Neural crest cell (in vitro differentiated cells): ENCODE results near the gene C1orf35. TPM values are rescaled to one million over a fixed set of nuclear protein-coding genes. Genes with fewer than 3 reads are reported as not detected.

Experiments
- DNase-seq: peaks from one replicate; pipeline ENCODE4 v3.0.0; 2021; ENCODE audit warnings: low read depth, mixed read lengths, low spot score
- H3K27ac Mint-ChIP-seq: one replicate; pipeline ENCODE4 v1.8.0; 2021; ENCODE audit warnings: mild to moderate bottlenecking, mixed read lengths; ENCODE audit not compliant: unreplicated experiment
- H3K27me3 Mint-ChIP-seq: 2 replicates; pipeline ENCODE4 v1.8.0; 2021; ENCODE audit warnings: low read depth, mild to moderate bottlenecking, mixed read lengths
- H3K36me3 Mint-ChIP-seq: 2 replicates; pipeline ENCODE4 v1.8.0; 2021; ENCODE audit warnings: low read depth, mild to moderate bottlenecking, mixed read lengths
- H3K4me1 Mint-ChIP-seq: 2 replicates; pipeline ENCODE4 v1.8.0; 2021; ENCODE audit warnings: mixed read lengths
- H3K4me3 Mint-ChIP-seq: one replicate; pipeline ENCODE4 v1.8.0; 2021; ENCODE audit warnings: mild to moderate bottlenecking, mixed read lengths
- H3K9me3 Mint-ChIP-seq: 2 replicates; pipeline ENCODE4 v1.8.0; 2021; ENCODE audit warnings: mixed read lengths
- total RNA-seq: library from RNA; stranded (reverse); gene quantifications from 2 replicates; pipeline ENCODE4 v1.2.1, GENCODE V29; 2021
- TF ChIP-seq, protein P1 (sequence below): fragments of 200-600 bp; sonication (generic); conservative IDR thresholded peaks from 2 replicates; pipeline ENCODE4 v1.5.0; 2021; ENCODE audit warnings: antibody characterized with exemption, mild to moderate bottlenecking

C1orf35 gene
- total RNA-seq, 1 donor from 2014 or later, result 29.7 TPM

DNA sequence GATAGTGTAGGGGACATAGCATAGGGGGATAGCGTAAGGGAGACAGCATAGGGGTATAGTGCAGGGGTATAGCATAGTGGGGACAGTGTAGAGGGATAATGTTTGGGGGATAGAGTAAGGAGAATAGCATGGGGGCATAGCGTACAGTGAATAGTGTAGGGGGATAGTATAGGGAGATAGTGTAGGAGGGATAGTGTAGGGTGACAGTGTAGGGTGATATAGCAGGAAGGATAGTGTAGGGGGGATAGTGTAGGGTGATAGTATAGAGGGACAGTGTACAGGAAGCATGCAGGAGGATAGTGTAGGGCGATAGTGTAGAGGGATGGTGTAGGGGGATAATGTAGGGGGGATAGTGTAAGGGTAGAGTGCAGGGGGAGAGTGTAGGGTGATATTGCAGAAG lies 32.3 kb downstream of the C1orf35 start:
- no peak for DNase-seq
- no peaks in the 10 kb centered on the region for H3K9me3 Mint-ChIP-seq
- H3K36me3 Mint-ChIP-seq, result no peaks in the 10 kb centered on the region
- no peaks in the 10 kb centered on the region for H3K4me1 Mint-ChIP-seq
- H3K27me3 Mint-ChIP-seq, result peaks cover 56% of the 10 kb centered on the region
- TF ChIP-seq, protein P1, sequence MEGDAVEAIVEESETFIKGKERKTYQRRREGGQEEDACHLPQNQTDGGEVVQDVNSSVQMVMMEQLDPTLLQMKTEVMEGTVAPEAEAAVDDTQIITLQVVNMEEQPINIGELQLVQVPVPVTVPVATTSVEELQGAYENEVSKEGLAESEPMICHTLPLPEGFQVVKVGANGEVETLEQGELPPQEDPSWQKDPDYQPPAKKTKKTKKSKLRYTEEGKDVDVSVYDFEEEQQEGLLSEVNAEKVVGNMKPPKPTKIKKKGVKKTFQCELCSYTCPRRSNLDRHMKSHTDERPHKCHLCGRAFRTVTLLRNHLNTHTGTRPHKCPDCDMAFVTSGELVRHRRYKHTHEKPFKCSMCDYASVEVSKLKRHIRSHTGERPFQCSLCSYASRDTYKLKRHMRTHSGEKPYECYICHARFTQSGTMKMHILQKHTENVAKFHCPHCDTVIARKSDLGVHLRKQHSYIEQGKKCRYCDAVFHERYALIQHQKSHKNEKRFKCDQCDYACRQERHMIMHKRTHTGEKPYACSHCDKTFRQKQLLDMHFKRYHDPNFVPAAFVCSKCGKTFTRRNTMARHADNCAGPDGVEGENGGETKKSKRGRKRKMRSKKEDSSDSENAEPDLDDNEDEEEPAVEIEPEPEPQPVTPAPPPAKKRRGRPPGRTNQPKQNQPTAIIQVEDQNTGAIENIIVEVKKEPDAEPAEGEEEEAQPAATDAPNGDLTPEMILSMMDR, result no peak
- H3K4me3 Mint-ChIP-seq, result no peak overlapping the region
- no peak overlapping the region for H3K27ac Mint-ChIP-seq

DNA sequence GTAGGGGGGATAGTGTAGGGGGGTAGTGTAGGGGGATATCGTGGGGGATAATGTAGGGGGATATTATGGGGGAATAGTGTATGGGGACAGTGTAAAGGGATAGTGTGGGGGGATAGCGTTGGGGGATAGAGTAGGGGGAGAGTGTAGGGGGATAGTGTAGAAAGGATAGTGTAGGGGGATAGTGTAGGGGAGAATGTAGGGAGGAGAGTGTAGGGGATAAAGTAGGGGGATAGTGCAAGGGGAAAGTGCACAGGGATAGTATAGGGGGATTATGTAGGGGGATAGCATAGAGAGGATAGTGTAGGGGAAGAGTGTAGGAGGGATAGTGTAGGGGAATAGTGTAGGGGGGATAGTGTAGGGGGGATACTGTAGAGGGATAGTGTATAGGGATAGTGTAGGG lies 33.0 kb downstream of the C1orf35 start:
- Mint-ChIP-seq H3K4me3 (no peak overlapping the region), H3K27ac (no peak overlapping the region), H3K9me3 (no peaks in the 10 kb centered on the region), H3K27me3 (peaks cover 61% of the 10 kb centered on the region), H3K36me3 (no peaks in the 10 kb centered on the region), H3K4me1 (no peaks in the 10 kb centered on the region)
- TF ChIP-seq, protein P1, result no peak
- no peak for DNase-seq

DNA sequence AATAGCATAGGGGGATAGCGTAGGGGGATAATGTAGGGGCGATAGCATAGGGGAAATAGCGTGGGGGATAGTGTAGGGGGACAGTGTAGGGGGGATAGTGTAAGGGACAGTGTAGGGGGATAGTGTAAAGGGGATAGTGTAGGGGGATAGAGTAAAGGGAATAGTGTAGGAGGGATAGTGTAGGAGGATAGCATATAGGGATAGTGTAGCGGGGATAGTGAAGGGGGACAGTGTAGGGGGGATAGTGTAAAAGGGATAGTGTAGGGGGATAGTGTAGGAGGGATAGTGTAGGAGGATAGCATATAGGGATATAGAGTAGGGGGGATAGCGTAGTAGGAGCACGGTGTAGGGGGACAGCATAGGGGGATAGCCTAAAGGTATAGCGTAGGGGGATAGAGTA lies 34.8 kb downstream of the C1orf35 start:
- H3K36me3 Mint-ChIP-seq, result no peaks in the 10 kb centered on the region
- peaks cover 61% of the 10 kb centered on the region for H3K27me3 Mint-ChIP-seq
- H3K27ac Mint-ChIP-seq, result no peak overlapping the region
- no peaks in the 10 kb centered on the region for H3K9me3 Mint-ChIP-seq
- H3K4me1 Mint-ChIP-seq, result no peaks in the 10 kb centered on the region
- no peak overlapping the region for H3K4me3 Mint-ChIP-seq
- TF ChIP-seq, protein P1, result no peak
- no peak for DNase-seq

DNA sequence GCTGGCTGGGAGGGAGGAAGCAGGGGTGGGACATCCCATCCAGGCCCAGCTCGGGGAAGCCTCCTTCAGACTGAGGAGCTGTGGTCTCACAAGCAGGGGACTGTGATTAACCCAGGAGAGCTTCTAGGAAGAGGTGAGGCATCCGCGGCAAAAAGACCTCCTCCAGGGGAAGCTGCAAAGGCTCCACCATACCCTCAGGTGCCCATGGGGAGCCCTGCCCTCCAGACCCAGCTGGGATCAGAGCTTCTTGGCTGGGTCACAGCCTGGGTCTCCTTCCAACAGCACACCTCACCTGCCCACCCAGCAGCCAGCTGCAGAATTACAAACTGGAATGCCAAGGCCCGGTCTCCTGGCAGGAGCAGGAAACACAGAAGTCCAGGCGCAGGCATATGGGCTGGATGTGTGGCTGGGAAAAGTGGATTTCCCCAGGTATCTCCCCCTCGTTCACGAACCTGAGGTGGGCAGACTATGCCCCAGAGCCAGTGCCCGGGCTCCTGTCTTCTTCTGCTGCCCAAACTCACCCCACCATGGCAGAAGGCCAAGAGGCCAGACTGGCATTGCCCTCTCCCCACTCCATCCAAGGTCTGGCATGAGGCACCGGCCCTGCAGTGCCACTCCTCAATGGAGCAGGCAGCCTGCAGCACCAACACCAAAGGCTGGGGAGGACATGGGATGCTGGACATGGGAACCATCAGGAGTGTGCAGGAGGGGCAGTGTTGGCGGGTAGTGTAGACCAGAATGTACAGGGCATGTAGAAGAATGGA lies 36.1 kb downstream of the C1orf35 start:
- Mint-ChIP-seq H3K4me3 (no peak overlapping the region), H3K9me3 (no peaks in the 10 kb centered on the region), H3K4me1 (no peaks in the 10 kb centered on the region), H3K27me3 (peaks cover 63% of the 10 kb centered on the region), H3K27ac (no peak overlapping the region), H3K36me3 (no peaks in the 10 kb centered on the region)
- no peak for DNase-seq
- TF ChIP-seq, protein P1, result no peak

DNA sequence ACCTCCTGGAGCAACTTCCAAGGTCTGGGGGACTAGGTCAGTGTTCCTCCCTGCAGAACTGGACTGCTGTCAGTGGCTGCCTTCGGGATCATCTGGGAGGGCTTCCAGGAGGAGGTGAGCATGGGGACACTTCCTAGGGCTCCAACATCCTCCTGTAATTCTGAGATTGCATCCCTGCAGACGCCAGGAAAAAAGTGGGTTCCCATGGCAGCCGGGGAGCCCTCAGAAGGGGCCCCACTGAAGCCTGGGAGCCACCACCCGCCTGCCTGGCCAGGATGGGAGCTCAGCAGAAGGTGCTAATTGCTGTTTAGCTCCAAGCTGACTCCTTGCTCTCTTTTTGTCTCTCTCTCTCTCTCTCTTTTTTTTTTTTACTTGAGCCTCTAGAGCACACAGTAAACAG lies 36.7 kb downstream of the C1orf35 start:
- Mint-ChIP-seq H3K9me3 (no peaks in the 10 kb centered on the region), H3K36me3 (no peaks in the 10 kb centered on the region), H3K27me3 (peaks cover 63% of the 10 kb centered on the region), H3K4me3 (no peak overlapping the region), H3K4me1 (no peaks in the 10 kb centered on the region), H3K27ac (no peak overlapping the region)
- DNase-seq, result no peak
- TF ChIP-seq, protein P1, result no peak
